ENCODE data around the gene ITGA5. TPM values are rescaled to one million over a fixed set of nuclear protein-coding genes. Genes with fewer than 3 reads are reported as not detected.

ITGA5 gene
- total and polyA plus RNA-seq, 5 donors = 49.3 to 141 (median 58.1) TPM

- intact Hi-C loops (cut with DNase I) = no loop called here
- Histone ChIP-seq H3K9me3 (ENCODE audit: control insufficient read depth, low read length) (no peaks in the 10 kb centered on the region), H3K4me1 (ENCODE audit: control insufficient read depth, insufficient read depth, low read length) (peaks cover 9% of the 10 kb centered on the region), H3K4me3 (ENCODE audit: low read length) (no peak overlapping the region), H3K27me3 (ENCODE audit: control insufficient read depth, insufficient read depth) (no peaks in the 10 kb centered on the region), H3K27ac (ENCODE audit: low read length) (peak overlapping the region; percentile 40)
- 42% methylated on average over 2 of the region's 2 CpGs for WGBS
- ATAC-seq = no peak
- DNase-seq = peak in 2 of 3 donors; percentile 54
Measured at GRCh38 chr12:54375259-54375579, 43.8 kb downstream of the ITGA5 start.

- Histone ChIP-seq H3K27me3 (ENCODE audit: control insufficient read depth, insufficient read depth) (no peaks in the 10 kb centered on the region), H3K27ac (ENCODE audit: low read length) (peak overlapping the region; percentile 40), H3K4me3 (ENCODE audit: low read length) (no peak overlapping the region), H3K4me1 (ENCODE audit: control insufficient read depth, insufficient read depth, low read length) (peaks cover 9% of the 10 kb centered on the region), H3K9me3 (ENCODE audit: control insufficient read depth, low read length) (no peaks in the 10 kb centered on the region)
- intact Hi-C loops (cut with DNase I) = no loop called here
- DNase-seq (peak; percentile 55 to 84 (median 67)), ATAC-seq (no peak)
- 39% methylated on average over 2 of the region's 2 CpGs for WGBS
Measured at GRCh38 chr12:54374562-54375258, 44.4 kb downstream of the ITGA5 start.

- WGBS = 94% methylated on average over 10 of the region's 10 CpGs
- ATAC-seq (no peak), DNase-seq (peak in 2 of 3 donors; percentile 41)
- intact Hi-C loops (cut with DNase I) = no loop called here
- no peaks in the 10 kb centered on the region for H3K9me3 ChIP-seq (ENCODE audit: control insufficient read depth, low read length)
- H3K27ac ChIP-seq (ENCODE audit: low read length) = no peak overlapping the region
- H3K27me3 ChIP-seq (ENCODE audit: control insufficient read depth, insufficient read depth) = no peaks in the 10 kb centered on the region
- H3K4me3 ChIP-seq (ENCODE audit: low read length) = no peak overlapping the region
- peaks cover 9% of the 10 kb centered on the region for H3K4me1 ChIP-seq (ENCODE audit: control insufficient read depth, insufficient read depth, low read length)
Measured at GRCh38 chr12:54373649-54374561, 45.2 kb downstream of the ITGA5 start.

GRCh38 chr12:54372113-54372806, 46.8 kb downstream of the ITGA5 start:
- ATAC-seq (no peak), DNase-seq (peak; percentile 61 to 81 (median 68))
- WGBS = 47% methylated on average over 8 of the region's 8 CpGs
- no peaks in the 10 kb centered on the region for H3K27me3 ChIP-seq (ENCODE audit: control insufficient read depth, insufficient read depth)
- no peak overlapping the region for H3K4me3 ChIP-seq (ENCODE audit: low read length)
- intact Hi-C loops (cut with DNase I) = no loop called here
- peak overlapping the region; percentile 72 for H3K27ac ChIP-seq (ENCODE audit: low read length)
- peaks cover 6% of the 10 kb centered on the region for H3K4me1 ChIP-seq (ENCODE audit: control insufficient read depth, insufficient read depth, low read length)
- no peaks in the 10 kb centered on the region for H3K9me3 ChIP-seq (ENCODE audit: control insufficient read depth, low read length)

- Histone ChIP-seq H3K27ac (ENCODE audit: low read length) (peak overlapping the region; percentile 72), H3K9me3 (ENCODE audit: control insufficient read depth, low read length) (no peaks in the 10 kb centered on the region), H3K4me3 (ENCODE audit: low read length) (no peak overlapping the region), H3K27me3 (ENCODE audit: control insufficient read depth, insufficient read depth) (no peaks in the 10 kb centered on the region), H3K4me1 (ENCODE audit: control insufficient read depth, insufficient read depth, low read length) (peaks cover 4% of the 10 kb centered on the region)
- DNase-seq (peak; percentile 89 to 94 (median 91)), ATAC-seq (peak; percentile 18 to 24)
- 35% methylated on average over 5 of the region's 5 CpGs for WGBS
- intact Hi-C loops (cut with DNase I) = no loop called here
Measured at GRCh38 chr12:54371328-54372112, 47.5 kb downstream of the ITGA5 start.

GRCh38 chr12:54370171-54370730, 48.8 kb downstream of the ITGA5 start:
- Histone ChIP-seq H3K27me3 (ENCODE audit: control insufficient read depth, insufficient read depth) (no peaks in the 10 kb centered on the region), H3K27ac (ENCODE audit: low read length) (peak overlapping the region; percentile 51), H3K9me3 (ENCODE audit: control insufficient read depth, low read length) (no peaks in the 10 kb centered on the region), H3K4me3 (ENCODE audit: low read length) (peak overlapping the region; percentile 53), H3K4me1 (ENCODE audit: control insufficient read depth, insufficient read depth, low read length) (peaks cover 4% of the 10 kb centered on the region)
- ATAC-seq = peak; percentile 68 to 75
- WGBS = 13% methylated on average over 44 of the region's 44 CpGs
- intact Hi-C loops (cut with DNase I) = no loop called here
- DNase-seq = peak; percentile 91 to 94 (median 94)

GRCh38 chr12:54369597-54370131, 49.4 kb downstream of the ITGA5 start:
- H3K4me1 ChIP-seq (ENCODE audit: control insufficient read depth, insufficient read depth, low read length) = peaks cover 4% of the 10 kb centered on the region
- DNase-seq (peak; percentile 52 to 81 (median 74)), ATAC-seq (peak; percentile 9 to 16)
- H3K9me3 ChIP-seq (ENCODE audit: control insufficient read depth, low read length) = no peaks in the 10 kb centered on the region
- peak overlapping the region; percentile 53 for H3K4me3 ChIP-seq (ENCODE audit: low read length)
- H3K27ac ChIP-seq (ENCODE audit: low read length) = peak overlapping the region; percentile 7
- H3K27me3 ChIP-seq (ENCODE audit: control insufficient read depth, insufficient read depth) = no peaks in the 10 kb centered on the region
- 27% methylated on average over 21 of the region's 21 CpGs for WGBS
- intact Hi-C loops (cut with DNase I) = loop anchor here in 3 of 4 donors (5.0 to 10.0 kb wide), 5 partner anchors 75 to 355 kb away; partner anchors contain the start of genes CBX5 (in 1 of the 3) and HNRNPA1 (in 1 of the 3)

GRCh38 chr12:54368709-54369596, 50.1 kb downstream of the ITGA5 start:
- Histone ChIP-seq H3K27me3 (ENCODE audit: control insufficient read depth, insufficient read depth) (no peaks in the 10 kb centered on the region), H3K9me3 (ENCODE audit: control insufficient read depth, low read length) (no peaks in the 10 kb centered on the region), H3K4me1 (ENCODE audit: control insufficient read depth, insufficient read depth, low read length) (peaks cover 4% of the 10 kb centered on the region), H3K4me3 (ENCODE audit: low read length) (peak overlapping the region; percentile 53), H3K27ac (ENCODE audit: low read length) (peak overlapping the region; percentile 7)
- 21% methylated on average over 40 of the region's 40 CpGs for WGBS
- ATAC-seq (peak; percentile 66 to 70), DNase-seq (peak; percentile 91 to 96 (median 95))
- intact Hi-C loops (cut with DNase I) = loop anchor here in 3 of 4 donors (5.0 to 10.0 kb wide), 5 partner anchors 74 to 354 kb away; partner anchors contain the start of genes CBX5 (in 1 of the 3) and HNRNPA1 (in 1 of the 3)
